ENCODE measurements around the gene SEH1L.
"Not testable (repeated sequence)": the region's sequence is repeated elsewhere in the genome, so short reads cannot be mapped to it uniquely, and the experiment has no call there.

SEH1L gene, protein sequence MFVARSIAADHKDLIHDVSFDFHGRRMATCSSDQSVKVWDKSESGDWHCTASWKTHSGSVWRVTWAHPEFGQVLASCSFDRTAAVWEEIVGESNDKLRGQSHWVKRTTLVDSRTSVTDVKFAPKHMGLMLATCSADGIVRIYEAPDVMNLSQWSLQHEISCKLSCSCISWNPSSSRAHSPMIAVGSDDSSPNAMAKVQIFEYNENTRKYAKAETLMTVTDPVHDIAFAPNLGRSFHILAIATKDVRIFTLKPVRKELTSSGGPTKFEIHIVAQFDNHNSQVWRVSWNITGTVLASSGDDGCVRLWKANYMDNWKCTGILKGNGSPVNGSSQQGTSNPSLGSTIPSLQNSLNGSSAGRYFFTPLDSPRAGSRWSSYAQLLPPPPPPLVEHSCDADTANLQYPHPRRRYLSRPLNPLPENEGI

DNA sequence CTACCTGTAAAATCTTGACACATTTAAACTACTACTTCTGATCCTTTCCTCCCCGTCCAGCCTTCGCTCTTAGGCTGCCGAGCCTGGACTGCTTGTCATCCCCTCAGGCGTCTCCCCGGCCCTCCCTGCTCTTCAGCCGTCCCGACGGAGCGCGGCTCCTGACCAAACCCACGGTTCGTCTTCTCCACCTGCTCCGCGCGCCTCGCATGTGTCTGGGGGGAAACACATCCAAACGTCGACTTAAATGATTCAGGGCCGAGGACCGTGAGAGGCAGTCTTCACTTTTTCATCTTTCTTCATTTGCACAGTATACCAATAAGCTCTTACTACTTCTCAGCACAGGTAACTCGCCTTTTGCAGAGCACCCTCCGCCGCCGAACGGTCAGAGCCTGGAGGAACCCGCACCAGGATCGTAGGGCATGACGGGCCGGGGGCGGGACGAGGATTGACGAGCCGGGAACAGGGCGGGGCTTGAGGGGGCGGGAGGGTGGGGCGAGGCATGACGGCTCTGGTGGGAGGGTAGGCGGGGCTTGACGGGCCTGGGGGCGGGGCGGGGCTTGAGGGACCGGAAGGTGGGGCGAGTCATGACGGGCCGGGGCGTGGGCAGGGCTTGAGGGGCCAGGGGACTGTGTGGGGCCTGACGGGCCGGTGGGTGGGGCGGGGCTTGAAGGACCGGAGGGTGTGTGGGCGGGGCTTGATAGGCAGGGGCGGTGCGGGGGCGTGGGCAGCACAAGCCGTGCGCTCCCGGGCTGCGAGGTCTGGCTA lies at the start of gene SEH1L:
Gene SEH1L, plus strand, starts transcription at position 727 of the 765 bp plus-strand sequence. CDS start 111 bp downstream, outside the sequence.
- peak; percentile 87 for DNase-seq

DNA sequence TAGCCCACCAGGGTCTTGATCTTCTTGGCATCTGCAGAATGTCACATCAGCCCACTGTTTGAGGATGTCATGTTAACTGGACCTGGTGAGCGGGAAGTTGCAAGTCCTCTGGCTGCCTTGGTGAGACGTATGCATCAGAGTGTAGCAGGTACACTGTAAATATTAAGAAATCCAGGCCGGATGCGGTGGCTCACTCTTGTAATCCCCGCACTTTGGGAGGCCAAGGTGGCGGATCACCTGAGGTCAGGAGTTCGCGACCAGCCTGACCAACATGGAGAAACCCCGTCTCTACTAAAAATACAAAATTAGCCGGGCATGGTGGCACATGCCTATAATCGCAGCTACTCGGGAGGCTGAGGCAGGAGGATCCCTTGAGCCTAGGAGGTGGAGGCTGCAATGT lies 46.6 kb upstream of the SEH1L start:
- DNase-seq = not testable (repeated sequence)

DNA sequence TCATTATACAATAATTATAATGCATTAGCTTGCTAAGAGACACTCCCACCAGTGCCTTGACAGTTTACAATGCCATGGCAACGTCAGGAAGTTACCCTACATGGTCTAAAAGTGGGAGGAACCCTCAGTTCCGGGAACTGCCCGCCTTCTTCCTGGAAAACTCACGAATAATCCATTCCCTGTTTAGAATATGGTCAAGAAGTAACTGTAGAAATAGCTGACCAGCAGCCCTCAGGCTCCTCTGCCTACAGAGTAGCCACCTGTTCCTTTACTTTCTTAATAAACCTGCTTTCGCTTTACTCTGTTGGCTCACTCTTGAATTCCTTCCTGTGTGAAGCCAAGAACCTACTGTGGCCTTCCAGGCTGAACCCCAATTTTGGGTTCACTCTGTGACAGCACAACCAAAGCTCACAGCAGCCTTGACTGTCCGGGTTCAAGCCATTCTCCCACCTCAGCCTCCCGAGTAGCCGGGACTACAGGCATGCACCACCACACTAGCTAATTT lies 43.7 kb upstream of the SEH1L start:
- DNase-seq = no peak

DNA sequence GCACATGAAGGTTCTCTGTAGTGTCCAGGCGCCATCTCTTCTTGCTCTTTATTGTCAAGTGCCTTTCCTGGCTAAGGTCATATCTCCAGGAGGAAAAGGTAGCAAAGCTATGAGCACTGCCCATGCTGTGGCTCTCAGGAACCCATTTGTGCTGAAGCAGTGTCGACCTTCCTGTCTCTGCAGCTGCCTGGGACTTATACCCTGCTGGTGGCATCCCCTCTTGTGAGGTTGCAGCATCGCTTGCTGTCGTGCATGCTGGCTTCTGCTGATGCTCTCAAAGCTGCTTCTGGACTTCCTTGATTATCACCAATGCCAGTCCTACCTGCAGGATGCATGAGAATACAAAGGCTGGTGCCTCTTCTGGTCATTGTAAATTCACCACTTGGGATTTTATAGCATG lies 41.7 kb upstream of the SEH1L start:
- DNase-seq = no peak

DNA sequence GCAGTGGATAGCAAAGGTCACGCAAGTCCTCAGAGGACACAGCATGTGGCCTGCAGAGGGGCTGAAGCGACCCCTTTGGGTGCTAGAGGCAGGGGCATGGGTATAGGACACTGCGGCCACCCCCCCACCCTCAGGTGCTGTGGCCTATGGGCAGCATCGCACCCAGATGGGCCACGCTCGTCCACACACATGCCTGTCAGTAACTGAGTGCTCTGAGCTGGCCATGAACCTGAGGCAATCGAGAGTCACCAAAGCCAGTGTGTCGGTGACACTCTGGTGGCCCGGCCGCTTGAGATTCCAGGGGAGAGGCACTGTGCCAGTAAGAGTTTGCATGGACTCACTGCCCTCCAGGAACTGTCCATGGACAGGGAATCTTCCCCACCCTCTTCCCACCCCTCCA lies 41.0 kb upstream of the SEH1L start:
- no peak for DNase-seq

DNA sequence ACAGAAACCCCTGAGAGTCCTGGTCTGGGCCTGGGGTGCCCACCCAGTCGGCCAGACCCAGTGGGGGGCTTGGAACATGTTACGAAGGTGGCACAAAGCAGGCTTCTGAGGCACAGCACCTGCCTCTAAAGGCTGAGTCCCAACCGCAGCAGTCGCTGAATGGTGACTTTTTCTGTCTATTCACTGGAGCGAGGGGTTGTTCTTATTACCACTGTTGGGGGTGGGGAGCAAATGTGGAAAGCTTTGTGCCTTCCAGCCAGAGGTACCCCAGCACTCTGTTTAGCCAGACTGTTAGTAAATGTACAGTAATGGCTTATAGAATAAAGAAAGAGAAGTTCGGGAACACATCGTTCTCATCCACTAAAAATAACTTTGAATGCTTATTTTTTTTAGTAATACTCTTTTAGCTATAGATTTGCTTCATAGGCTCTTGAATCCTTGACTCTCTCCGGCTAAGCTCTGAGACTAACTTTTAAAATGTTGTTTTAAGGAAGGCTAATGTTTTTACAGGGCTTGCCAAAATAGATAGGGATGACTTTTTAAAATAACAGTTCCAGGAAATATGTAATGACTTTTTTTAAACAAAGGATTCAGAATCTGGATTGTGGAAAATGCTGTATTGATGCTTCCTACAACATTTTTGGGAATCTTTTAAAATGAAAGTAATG lies 40.4 kb upstream of the SEH1L start:
- DNase-seq = no peak

DNA sequence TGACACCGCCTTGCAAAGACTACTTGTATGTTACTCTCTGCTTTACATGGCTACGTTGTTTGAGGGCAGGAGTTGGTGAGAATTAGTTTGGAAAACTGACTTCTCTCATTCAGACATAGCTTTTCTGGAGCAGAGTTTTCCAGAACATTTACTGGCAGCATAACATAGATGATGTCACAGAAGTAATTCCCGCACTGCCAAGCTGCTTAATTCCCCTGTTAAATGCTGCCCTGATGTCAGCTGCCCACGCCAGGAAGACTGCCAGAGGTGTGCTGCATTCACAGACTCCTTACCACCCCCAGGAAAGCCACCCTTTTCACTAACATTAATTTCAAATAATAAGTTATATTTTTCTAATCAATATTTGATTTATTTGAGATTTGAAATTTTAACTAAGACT lies 39.1 kb upstream of the SEH1L start:
- DNase-seq = no peak

DNA sequence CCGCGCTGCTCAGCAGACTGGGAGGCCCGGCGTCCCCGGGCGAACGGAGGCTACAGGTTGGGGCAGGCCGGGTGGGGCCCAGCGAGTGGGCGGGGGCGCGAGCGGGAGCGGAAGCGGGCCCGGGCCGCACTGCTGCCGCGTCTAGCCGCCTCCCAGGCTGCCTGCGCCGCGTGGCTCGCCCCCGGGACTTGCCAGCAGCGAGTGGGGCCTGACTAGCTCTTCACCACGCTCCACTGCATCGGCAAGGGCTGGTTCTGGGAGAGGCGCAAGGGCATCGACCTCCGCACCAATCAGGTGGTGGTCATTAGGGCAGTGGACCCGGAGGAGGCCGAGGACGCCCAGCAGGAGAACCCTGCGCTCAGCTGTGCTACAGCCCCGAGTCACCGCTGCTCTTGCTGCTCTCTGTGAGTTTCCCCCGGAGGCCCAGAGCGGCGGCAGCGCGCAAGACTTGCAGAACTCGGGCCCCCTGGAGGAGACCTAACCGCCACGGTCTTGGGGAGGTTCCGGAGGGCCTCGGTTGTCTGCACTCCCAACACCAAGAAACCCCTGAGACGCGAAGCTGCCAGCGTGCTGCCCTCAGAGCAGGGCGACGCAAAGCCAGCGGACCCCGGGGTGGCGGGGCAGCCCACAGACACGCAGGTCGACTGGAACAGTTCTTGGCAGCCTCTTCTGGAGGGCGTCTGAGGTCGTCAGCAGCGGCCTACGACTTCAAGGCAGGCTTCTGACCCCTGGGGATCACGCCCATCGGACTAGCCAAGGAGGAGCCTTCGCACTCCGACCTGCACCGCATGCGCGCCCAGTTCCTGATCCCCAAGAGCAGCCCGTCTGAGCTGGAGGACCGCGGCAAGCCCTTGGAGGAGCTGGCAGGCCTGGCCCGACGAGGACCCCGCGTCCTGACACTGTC lies 36.5 kb upstream of the SEH1L start:
- no peak for DNase-seq

DNA sequence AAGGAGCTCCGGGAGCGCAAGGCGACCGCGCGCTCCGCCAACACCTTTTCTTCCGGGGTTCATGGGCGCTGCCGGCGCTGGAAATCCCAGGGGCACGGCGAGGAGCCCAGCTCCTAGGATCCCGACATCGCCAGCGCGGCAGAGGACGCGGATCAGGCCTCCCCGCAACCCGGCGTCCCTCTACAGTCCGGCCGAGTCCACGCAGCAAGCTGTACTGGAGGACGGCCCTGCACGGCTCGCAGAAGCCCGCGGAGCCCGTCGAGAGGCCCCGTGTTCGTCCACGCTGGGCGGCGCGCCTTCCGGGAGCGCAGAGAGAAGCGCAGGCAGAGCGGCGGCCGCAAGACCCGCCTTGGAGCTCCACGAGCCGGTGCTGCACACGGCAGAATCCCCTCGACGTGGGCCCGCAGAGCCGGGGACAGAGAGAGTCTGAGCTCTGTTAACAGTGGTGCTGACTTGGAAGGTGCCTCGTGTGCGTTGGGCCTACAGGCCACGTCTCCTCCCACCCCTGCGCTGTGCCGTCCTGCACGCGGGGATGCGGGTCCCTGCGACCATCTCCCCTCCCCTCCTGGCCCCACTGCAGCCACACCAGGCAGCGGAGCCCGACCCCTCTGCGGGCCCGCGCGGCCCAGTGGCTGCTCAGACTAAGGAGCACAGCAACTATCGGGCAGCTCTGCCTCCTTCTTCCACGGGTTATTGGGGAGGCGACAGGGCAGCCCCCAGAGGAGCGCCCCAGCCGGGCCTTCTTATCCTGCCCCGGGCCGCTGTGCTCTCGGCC lies 35.7 kb upstream of the SEH1L start:
- DNase-seq = no peak

DNA sequence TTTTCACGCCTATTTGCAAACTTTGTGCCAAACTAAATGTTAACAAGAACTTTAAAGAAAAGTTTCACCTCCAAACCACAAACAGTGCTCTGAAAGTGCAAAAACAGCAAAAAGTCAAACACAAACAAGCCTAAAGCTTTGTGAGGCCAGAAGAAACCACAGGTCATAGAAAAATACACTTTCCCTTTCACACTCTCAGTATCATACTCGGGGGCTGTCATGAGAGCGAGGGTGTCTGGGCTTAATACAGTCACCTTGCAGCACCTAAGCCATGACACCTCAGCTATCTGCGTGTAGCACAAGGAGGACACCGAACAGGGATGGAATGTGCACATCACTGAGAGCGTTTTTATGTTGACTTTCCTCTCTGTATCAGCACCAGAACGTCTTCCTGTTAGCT lies 26.6 kb upstream of the SEH1L start:
- no peak for DNase-seq

DNA sequence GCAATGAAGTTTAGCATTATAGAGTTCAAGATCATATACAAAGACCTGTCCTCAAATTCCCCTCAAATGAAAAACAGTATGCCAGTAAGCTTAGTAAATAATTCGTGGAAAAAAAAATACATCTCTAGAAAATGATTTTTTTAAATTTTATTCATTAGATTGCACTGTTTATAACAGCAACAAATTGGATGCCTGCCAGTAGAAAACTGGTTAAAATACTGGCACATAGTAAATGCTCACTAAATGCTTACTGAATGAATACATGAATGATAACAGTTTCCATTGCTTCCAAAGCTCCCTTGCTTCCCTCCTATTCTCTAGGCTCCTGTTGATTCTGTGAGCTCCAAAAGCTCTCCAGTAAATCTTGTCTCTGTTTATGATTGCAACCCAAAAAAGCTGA lies 25.5 kb upstream of the SEH1L start:
- no peak for DNase-seq

DNA sequence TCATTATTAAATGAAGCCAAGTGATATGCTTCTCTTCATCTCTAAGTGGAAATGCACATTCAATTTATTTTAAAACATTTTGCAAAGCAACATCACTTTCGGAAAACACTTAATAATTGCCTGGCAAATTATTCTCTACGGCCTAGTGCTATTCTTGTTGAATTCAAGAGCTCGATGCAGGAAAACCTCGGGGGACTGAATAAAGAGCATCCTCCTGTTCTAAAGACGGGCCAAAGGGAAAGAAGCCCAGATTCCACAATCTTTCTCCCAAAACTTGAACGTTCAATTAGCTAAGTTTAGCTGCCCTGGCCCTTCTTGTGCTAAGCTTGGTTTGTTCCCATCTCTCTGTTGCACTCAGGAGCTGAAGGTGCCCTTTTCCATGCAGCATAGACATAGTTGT lies 23.2 kb upstream of the SEH1L start:
- no peak for DNase-seq

DNA sequence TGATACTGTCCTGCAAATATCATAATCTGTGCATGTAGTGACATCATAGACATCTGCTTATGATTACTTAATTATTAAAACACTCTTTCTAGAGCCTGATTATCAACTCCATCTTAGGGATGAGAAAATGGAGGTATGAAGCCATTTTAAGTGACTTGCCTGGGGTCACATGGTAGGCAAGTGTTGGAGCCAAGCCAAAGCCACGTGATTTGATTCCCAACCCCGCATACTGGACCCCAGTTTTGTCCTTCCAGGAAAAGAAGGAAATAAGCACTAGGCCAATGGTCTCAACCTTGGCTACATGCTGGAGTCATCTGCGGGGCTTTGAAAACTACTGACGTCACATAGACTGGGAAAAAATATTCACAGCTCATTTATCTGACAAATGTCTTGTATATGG lies 19.6 kb upstream of the SEH1L start:
- DNase-seq = no peak

DNA sequence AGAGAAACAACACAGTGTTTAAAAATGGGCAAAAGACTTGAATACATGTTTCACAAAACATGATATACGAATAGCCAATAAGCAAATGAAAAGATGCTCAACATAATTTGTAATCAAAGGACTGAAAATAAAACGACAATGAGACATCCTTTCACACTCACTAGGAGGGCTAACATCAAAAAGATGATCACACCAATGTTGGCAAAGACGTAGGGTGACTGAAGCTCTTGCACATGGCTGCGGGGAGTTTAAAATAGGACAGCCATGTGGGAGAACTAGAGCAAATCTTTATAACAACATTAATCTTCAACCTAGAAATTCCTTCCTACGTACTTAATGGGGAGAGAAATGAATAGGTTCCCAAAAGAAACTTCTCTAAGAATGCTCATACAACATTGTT lies 19.2 kb upstream of the SEH1L start:
- DNase-seq = no peak

DNA sequence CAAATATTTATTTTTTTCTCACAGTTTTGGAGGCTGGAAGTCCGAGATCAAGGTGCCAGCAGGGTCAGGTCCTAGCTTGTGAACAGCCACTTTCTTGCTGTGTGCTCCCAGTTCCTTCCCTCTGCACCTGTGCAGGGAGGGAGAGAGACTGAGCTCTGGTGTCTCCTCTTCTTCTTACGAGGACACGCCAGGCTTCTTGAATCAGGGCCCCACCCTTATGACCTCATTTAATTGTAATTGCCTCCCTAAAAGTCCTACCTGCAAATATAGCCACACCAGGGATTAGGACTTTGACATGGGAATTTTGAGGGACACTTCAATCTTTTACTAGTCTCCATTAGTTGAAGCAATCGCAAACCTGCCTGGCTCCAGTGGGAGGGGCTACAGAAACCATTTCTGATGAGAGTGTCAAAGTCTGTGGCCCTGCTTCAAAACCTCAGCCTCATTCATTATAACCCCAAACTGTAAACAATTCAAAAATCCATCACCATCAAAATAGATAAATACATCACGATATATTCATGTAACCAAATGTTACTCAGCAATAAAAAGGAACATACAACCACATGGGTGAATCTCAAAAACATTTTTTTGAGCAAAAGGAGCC lies 18.2 kb upstream of the SEH1L start:
- DNase-seq = no peak

DNA sequence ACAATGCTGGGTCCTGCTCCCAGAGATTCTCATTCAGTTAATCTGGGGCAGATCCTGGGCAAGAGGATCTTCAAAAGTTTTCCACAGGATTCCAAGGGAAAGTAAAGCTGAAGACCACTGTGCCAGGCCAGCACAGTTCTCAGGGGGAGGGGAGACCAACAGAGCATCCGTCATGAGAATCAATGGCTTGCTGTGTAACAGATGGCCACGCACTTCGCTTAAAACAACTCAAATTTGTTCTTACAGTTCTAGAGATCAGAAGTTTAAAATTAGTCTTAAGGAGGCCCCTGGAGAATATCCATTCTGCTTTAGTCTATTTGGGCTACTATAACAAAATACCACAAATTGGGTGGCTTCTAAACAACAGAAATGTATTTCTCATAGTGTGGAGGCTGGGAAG lies 17.4 kb upstream of the SEH1L start:
- no peak for DNase-seq

DNA sequence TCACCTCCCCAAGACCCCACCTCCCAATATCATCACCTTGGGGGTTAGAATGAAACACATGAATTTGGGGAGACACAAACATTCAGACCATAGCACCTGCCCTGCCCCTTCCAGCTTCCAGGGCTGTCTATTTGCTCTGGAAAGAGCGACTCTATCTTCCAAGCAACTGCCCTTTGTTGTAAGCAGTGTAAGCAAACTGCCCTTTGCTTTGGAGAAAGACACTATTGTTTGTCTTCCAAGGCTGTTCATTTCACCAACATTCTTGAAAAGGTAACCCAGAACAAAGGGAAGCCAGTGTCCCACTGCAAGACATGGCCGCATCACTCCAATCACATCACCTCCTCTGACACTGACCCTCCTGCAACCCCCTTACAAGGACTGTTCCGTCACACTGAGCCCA lies 16.9 kb upstream of the SEH1L start:
- DNase-seq = no peak

DNA sequence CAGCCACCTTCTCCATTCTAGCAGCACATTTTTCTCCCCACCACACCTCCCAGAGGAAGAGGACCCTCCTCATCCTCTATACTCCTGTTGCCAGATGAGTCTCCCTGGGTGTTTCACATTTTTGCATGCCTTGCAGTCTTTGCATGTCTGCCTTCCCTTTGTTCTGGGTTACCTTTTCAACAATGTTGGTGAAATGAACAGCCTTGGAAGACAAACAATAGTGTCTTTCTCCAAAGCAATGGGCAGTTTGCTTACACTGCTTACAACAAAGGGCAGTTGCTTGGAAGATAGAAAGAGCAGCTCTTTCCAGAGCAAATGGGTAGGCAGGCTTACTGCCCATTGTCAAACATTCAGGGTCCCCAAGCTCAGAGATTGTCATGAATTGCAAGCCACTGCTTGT lies 14.5 kb upstream of the SEH1L start:
- no peak for DNase-seq

DNA sequence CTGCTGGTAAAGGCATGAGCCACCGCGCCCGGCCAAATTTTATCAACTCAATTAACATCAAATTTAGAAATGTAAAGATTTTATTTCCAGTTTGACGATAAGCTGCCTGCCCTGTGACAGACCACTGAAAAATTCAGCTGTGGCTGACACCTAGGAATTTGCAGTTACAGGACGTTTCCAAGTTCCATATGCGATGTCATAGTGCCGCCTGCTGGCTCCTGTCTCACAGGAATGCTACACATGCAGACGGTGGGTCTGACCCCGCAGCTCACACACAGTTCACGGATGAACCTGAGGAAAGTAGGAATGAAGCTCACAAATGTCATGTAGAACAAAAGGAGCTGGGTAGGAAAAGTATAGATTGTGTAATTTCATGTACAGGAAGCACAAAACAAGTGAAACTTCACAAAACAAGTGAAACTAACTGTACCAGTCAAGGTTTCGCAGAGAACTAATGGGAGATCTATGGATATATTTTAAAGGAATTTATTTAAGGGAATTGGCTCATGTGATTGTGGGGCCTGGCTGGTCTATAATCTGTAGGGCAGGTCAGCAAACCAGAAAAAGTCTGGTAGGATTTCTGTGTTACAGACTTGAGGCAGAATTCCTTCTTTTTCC lies 13.2 kb upstream of the SEH1L start:
- no peak for DNase-seq

DNA sequence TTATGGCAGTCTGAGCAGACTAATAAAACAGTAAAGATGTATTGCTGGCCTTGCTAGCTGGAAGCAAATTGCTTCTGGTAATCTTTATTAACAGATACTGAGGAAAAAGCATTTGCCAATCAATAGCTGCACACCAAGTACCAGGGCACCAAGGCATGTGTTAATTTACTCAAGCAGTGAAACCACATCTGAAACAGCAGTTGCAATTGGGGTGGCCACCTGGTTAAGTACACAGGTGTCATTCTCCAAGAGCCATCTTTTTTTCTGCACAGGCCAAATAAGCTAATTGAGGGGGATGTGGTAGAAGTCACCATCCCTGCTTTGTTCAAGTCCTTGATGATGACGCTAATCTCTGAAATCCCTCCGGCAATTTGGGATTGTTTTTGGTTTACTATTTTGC lies 8.6 kb upstream of the SEH1L start:
- DNase-seq = no peak

DNA sequence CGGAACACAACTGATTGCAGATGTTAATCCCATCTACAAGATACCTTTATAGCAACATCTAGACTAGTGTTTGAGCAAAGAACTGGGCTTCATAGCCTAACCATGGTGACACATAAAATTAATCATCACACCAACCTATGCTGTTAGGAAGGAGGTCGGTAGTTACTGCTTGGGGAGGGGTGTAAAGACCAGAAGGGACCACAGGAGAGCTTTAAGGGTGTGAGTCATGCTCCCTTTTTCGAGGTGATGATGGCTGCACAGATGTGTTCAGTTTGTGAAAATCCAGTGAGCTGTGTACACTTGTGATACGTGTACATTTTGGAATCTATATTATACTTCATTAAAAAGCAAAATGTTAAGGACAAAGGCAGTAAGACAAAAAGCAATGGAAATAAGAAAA lies 4.6 kb upstream of the SEH1L start:
- DNase-seq = no peak

Measured in NCI-H1417 treated with DMSO at 0.1 percent for 48 hours (cell line).